ENCODE results near the gene FBXL2.

The FBXL2 gene, protein sequence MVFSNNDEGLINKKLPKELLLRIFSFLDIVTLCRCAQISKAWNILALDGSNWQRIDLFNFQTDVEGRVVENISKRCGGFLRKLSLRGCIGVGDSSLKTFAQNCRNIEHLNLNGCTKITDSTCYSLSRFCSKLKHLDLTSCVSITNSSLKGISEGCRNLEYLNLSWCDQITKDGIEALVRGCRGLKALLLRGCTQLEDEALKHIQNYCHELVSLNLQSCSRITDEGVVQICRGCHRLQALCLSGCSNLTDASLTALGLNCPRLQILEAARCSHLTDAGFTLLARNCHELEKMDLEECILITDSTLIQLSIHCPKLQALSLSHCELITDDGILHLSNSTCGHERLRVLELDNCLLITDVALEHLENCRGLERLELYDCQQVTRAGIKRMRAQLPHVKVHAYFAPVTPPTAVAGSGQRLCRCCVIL

DNA sequence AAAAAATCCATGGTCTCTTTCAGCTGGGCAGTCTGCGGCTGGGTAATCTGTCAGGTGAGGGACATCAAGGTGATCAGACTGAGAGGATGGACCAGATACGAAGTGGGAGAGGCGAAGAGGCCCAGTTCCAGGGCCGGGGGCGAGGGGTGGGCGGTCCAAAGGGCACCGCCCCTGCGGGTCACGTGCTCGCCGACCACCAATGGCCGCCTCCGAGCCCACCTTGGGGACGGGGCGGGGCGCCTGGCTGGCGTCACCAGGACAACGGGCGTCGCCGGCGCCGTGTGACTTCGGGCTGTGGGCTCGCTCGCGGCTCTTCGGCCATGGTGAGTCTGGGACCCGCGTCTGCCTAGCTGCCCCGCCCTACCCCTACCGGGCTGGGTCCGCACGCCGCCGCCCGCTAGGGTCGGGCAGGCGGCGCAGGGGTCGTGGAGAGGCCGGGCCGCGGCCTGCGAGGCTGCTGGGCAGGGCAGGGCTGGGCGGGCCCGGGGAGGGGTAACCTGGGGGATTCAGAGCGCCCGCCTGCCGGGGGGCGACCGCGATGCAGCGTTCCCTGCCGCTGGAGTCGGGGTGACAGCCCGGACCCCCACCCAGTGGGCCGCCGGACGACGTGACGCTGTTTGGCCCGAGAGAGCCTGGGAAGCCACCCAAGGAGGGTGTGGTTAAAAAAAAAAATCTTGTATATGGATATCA, at the start of gene FBXL2:
Gene FBXL2 (plus strand): TSS at position 250 of the 690 bp plus-strand sequence. CDS start 71 bp downstream, at position 321.
- peak; percentile 80 for DNase-seq

DNA sequence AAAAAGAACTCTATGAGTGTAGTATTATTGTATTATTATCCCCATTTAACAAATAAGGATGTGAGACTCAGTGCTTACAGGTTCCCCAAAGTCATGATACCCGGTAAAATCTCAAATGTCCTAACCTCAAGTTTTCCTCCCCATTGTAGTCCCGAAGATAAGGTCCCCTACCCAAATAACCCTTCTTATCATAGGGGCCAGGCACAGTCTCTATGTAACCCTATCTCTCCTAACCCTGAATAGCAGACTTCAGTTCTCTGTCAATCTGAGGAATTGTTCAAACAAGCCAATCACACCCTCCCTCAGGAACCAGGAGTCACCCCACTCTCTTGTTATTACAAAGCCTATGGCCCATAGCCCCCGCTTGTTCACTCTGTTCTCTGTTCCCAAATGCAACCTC, 48.2 kb upstream of the FBXL2 start:
- no peak for DNase-seq

DNA sequence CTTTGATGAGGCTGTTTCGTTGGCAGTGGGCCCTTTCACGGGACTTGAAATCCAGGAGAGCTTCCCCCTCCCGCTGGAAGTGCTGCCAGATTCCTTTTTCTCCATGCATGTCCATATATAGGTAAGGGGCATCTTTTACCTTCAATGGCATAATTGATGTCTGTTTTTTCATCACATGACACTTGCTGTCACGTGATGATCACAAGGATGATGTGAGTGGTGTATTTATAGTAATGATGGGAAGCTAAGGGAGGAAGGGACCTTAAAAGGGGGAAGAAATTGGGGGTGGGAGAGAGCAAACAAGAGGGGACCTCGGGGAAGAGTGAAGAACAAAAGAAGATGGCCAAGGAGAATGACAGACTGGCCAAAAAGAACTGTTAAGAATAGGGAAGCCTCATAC, 47.3 kb upstream of the FBXL2 start:
- DNase-seq: no peak

DNA sequence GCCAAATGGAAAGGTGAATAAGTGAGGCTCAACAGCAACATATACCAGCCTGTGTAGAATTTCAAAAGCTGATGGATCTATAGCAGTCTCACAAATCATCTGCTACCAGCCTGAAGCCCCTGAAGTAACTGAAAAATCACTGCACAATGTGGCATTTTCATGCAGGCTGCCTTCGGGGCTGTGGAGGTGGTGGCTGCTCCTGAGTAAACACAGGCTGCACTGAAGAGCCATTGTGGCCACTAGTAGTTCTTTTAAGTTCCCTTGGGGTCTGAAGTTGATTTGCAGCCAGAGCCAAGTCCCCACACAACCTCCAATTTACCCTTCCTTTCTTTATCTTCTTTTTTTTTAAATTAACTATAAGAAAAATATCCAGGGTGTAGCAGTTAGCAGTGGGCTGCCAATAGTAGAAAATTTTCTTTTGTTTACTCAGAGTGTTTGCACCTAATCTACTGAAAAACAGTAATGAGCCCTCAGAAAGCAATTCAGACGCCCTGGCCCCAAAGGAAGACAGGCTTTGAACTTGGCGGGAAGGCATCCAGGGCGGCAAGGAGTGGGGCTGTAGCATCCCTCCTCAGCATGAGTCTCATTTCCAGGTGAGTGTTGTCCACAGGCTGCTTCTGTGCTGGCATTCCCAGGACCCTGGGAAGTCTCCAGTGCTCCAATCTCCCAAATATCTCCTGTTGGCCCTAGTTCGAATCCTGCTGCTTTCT, 45.3 kb upstream of the FBXL2 start:
- no peak for DNase-seq

DNA sequence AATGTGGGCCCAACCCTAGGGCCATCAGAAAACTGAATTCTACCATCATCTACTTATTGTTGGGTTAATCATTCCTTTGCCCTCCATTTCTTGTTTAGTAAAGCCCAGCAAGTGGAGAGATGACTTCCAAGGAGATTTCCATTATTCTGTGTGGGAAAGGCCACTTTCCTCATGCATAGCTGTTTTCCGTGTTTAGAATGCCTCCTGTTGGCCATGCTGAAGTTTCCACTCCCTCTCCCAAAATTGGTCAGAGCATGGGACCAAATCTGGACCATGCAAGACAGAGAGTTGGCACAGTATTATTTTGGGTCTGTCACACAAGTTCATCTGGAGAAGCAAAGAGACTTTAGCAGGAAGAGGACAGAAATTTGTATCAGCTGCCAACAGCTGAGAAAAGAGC, 43.4 kb upstream of the FBXL2 start:
- no peak for DNase-seq

DNA sequence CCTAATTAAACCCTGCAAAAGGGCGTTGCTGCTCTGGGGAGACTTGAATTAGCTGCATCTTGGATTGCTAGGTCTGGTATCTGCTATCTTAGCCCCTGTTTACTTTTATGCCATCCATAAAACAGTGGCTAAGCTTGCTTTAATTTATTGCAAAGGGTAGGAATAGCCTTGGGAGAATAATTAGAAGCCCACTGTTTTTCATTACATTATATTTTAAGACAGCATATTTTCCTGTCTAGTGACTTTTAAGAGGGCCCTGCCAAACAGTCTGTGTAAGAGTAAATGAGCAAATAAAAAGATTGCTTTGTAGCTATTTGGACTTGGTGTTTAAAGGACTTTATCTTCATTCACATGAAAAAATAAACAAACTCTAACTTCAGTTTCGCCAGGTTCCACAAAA, 41.2 kb upstream of the FBXL2 start:
- DNase-seq: no peak

DNA sequence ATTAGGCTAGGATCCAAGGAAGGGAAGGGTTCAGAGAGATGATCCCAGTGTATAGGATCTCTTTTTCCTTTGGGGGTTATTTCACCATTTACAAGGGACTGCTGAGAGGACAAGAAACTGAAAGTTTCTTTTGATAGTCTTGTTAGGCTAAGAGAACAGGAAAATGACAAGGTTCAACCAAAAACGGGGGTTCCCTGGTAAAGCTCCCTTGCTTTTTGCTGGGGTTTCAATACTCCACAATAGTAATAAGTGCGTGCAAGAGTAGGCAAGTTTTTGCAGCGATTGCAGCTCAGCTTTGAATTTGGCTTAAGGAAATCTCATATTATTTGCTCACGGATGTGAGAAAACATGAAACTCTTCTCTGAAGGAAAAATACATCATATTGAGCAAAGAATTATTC, 39.8 kb upstream of the FBXL2 start:
- no peak for DNase-seq

DNA sequence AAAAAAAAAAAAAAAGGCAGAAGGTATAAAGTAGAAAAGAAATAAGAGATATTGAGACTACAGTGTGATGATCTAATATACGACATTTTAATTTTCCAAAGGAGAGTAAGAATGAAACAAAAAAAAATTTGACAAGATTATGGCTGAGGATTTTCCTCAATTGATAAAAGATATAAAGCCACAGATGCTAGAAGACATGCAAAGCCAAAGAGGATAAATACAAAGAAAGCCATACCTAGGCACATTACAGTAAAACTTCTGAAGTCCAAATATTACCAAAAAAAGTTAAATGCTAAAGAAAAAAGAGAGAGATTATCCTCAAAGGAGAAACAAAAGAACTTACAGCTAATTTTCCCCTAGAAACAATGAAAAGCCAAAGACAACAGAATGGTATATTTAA, 38.3 kb upstream of the FBXL2 start:
- DNase-seq: no peak

DNA sequence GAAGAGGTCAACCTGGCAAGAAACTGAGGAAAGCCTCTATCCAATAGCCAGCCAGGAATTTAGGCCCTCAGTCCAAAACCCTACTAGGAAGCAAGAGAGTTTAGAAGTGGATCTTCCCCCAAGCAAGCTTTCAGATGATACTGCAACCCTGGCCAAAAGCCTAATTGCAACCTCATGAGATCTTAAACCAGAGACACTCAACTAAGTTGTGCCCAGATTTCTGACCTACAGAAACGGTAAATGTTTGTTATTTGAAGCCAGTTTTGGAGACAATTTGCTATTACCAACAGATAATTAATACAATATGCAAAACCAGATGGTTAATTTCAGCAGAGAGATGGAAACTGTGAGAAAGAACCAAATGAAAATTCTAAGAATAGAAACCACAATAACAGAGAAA, 37.0 kb upstream of the FBXL2 start:
- DNase-seq: no peak

DNA sequence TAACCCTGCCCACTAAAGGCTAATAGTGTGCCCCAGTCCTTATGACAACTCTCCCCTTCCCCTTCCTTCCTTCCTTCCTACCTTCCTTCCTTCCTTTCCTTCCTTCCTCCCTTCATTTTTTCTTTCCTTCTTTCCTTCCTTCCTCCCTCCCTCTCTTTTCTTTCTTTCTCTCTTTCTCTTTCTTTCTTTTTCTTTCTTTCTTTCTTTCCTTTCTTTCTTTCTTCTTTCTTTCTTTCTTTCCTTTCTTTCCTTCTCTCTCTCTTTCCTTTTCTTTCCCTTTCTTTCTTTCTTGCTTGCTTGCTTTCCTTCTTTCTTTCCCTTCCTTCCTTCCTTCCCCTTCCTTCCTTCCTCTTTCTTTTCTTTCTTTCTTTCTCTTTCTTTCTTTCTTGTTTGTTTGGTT, 30.5 kb upstream of the FBXL2 start:
- no peak for DNase-seq

DNA sequence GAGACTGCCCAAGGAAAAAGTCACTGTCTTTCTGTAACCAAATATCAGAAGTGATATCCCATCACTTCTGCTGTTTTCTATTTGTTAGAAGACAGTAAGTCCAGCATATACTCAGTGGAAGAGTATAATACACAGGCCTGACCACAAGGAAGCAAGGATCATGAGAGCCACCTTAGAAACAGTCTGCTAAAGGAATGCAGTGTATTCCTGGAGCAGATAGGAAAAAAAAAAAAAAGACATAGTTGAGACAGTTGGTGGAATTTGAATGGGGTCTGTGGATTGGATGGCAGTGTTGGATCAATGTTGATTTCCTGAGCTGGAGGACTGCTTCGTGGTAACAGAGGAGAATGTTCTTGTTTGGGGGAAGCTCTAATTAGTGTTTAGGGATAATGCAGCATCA, 26.5 kb upstream of the FBXL2 start:
- DNase-seq: no peak

DNA sequence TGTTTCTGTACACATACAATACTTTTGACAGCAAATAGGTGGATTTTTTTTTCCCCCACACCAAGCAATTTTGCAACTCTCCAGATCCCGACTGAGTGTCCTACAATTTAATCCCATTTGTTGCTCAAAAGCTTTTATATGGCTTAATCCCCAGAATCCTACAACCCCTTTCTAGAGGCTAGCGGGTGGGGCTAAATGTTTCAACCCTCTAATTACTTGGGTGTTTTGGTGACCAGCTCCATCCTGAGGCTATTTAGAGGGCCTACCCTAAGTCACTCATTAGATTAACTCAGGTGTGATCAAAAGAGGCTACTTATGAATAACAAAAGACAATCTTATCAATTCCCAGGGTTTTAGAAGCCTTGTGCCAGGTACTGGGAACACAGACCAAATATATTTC, 21.0 kb upstream of the FBXL2 start:
- no peak for DNase-seq

DNA sequence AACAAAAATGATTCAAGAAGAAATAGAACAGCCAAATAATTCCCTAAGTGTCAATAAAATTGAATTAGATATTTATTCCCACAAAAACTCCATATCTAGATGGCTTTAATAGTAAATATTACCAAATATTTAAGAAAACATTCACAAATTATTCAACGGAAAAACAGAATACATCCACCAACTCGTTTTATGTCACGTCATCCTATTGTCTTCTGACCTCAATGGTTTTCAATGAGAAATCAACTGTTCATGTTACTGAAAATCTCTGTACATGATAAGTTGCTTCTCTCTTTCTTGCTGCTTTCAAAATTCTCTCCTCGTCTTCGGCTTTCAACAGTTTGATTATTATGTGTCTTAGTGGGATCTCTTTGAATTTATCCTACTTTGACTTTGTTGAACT, 17.1 kb upstream of the FBXL2 start:
- DNase-seq: no peak

DNA sequence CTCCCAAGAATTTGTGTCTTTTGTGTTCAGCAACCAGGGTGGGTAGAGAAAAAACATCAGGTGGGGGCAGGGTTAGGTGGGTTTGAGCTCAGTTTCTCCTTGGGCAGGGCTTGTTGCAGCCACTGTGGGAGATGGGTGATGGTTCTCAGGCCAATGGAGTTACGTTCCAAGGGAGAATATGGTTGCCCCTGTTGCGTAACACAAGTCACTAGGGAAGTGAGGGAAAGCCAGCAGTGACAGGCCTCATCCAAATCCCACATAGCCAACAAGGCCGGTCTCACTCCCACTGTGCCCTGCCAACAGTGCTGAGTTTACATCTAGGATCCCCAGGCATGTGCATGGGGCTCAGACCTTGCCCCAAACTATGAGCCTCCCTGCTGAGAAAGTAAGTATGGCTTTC, 7.9 kb upstream of the FBXL2 start:
- DNase-seq: no peak

DNA sequence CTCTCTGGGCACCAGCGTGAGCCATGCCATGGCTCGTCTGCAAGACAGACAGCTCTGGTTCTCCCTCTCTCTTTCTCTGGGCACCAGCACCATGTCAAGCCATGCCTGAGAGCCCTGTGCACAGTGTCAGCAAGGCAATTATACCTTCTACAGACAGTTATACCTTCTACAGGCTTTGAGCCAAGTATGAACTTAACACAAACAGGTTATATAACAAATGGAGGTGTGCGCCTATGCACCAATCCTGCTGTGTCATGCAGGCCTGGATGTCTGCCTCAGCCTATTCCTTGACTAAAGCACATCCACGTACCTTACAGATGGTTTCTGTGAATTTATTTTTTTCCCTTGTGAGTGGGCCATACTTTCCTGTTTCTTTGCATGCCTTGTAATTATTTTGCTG, 5.9 kb upstream of the FBXL2 start:
- no peak for DNase-seq

DNA sequence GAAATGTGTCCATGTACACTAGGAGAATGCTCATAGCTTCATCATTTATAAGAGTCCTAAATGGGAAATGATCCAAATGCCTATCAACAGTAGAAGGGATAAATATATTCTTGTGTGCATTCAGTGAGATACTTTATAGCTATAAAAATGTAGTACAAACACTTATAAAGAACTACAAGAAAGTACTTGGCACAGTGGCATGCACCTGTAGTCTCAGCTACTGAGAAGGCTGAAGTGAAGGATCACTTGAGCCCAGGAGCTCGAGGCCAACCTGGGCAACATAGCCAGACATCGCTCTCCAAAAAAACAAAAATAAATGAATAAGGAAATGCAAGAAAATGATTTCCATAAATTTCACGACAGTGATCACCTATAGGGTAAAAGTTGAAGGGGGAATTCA, 3.6 kb upstream of the FBXL2 start:
- no peak for DNase-seq

DNA sequence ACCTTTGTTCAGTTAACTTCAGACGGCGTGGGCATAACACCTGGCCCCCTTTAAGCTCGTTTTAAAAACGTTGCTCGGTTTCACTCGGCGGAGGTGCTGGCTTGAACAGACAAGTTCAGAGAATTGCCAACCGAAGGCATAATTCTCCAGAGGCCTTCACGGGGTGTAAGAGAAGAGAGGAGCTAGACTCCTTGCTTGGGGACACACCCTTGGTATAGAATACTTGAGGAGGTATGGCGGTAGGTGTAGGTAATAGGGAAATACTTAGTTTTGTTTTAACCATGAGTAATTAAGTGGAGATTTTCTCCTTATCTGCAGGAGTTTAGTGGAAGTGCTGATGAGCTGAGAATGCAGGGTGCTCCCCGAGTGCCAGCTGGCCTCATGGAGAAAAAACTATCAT, 921 bp downstream of the FBXL2 start:
- DNase-seq: peak; percentile 36

DNA sequence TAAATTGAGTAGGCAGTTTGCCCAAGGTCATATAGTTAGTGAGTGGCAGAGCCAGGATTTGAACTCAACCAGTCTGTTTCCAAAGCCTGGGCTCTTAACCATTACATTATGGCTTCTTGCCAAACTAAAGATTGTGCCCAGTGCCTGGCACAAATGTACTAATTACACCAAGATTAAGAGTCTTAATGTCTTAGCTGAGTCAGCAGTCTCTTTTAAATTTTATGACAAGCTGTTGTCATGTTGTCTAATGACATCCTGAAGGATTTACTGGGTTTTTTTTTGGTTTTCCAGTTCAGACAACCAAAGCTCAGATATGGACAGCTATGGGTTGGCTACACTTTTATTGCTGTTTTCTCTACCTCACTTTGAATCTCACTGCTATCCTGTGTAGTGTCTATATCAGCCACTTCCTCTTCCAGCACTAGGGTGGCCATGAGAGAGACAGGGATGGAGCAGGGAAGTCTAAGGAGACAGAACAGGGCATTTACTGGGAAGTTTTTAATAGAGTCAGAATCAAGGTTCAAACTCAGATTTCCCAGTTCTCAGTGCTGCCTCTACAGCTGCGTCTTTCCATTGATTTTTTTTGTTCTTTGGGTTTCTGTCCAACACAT, 10.5 kb downstream of the FBXL2 start:
- DNase-seq: no peak

DNA sequence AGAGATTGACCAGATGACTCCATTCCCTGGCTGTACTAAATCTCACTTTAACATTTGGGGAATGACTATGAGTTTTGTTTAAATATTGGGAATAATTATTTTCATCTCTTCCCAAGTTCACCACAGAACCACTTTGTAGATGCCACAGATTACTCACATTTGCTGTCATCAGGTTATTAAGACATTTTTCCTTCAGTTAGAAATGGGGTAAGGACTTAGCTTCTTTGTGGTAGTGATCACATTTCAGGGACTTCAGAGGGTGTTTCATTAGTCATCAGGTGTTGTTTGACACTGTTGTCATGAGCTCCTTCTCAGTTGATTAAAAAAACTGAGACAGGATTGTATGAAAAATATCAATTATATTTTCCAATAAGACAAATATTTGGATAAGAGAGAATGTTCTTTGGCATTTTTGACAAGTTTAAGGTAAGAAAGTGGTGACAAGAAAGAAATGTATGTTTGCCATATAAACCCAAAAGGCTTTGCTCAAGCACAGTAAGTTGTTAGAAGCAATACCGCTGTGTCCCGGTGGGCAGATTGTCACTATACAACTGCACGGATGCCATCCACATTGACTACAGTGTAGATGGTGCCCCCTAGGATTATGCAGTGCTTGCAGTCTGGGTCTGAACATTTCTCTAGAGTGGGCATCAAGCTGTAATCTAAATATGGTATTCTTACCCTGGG, 22.3 kb downstream of the FBXL2 start:
- no peak for DNase-seq

DNA sequence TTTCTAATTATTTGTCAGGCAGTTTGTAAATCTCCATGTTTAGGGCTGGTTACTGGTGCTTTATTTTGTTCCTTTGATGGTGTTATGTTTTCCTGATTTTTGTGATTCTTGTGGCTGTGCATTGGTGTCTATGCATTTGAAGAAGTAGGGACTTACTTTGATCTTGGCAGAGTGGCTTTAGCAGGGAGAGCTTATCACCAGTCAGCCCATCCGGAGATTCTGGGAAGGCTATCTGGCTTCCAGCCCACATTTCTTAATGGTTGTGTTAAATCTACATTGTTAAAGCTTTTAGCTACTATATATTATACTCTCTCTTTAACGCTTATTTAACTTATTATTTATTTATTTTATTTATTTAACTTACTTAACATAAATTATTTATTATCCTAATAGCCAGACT, 35.1 kb downstream of the FBXL2 start:
- DNase-seq: no peak

DNA sequence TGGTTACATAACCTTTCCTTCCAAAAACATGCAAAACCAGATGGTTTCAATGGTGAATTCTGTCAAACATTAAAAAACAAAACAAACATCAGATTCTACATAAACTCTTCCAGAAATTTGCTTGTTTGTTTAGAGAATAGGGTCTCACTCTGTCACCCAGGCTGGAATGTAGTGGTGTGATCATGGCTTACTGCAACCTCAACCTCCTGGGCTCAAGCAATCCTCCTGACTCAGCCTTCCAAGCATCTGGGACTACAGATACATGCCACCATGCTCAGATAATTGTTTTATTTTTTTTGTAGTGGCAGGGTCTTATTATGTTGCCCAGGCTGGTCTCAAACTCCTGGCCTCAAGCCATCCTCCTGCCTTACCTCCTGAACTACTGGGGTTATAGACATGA, 36.1 kb downstream of the FBXL2 start:
- DNase-seq: no peak

DNA sequence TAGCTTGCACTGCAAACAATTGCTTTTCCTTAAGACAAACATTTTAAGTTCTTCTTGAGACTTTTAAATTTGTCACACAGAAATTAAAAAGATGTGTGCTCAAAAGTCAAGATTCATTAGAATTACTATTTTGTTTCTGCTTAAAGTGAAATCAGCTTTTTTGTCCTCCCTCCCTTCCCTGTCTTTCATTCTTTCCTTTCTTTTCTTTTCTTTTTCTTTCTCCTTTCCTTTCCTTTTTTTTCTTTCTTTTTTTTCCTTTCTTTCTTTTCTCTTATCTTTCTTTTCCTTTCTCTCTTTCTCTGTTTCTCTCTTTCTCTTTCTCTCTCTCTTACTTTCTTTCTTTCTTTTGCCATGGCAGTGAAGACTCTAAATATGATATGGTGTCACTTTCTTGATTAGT, 37.8 kb downstream of the FBXL2 start:
- no peak for DNase-seq

DNA sequence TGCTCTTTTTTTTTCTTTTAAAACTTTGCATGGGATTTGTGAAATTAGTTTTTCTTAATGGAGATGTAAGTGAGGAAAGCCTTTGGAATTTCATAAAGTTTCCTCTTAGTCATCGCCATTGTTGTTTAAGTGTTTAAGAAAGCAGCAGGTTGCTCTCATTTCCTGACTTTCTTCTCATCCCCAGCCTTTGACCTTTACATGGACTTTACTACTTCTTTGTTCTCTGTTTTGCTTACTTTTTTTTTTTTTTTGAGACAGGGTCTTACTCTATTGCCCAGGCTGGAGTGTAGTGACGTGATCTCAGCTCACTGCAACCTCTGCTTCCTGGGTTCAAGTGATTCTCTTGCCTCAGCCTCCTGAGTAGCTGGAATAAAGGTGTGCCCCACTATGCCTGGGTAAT, 38.6 kb downstream of the FBXL2 start:
- DNase-seq: no peak

All from NCI-H526 treated with DMSO at 0.1 percent for 48 hours (cell line).